Mesothelial cell of epicardium (in vitro differentiated cells): Measurements from ENCODE around the gene TSPAN18. TPM values are rescaled to one million over a fixed set of nuclear protein-coding genes. Genes with fewer than 3 reads are reported as not detected.

Source experiments
- DNase-seq, 2 experiments: peaks; one replicate each; pipeline ENCODE4 v3.0.0; 2021; ENCODE audit warnings: low spot score in 2 of 2; ENCODE audit not compliant: unreplicated experiment in 2 of 2
- H3K27ac Mint-ChIP-seq: 2 replicates; pipeline ENCODE4 v1.8.0; 2021; ENCODE audit warnings: mixed read lengths
- H3K27me3 Mint-ChIP-seq: 2 replicates; pipeline ENCODE4 v1.8.0; 2021; ENCODE audit warnings: low read depth, mixed read lengths
- H3K36me3 Mint-ChIP-seq: 2 replicates; pipeline ENCODE4 v1.8.0; 2021; ENCODE audit warnings: mixed read lengths
- H3K4me1 Mint-ChIP-seq: 2 replicates; pipeline ENCODE4 v1.8.0; 2021; ENCODE audit warnings: mixed read lengths
- H3K4me3 Mint-ChIP-seq: 2 replicates; pipeline ENCODE4 v1.8.0; 2021; ENCODE audit warnings: mild to moderate bottlenecking, moderate library complexity, mixed read lengths
- H3K9me3 Mint-ChIP-seq: 2 replicates; pipeline ENCODE4 v1.8.0; 2021; ENCODE audit warnings: mixed read lengths
- total RNA-seq: library from RNA; stranded (reverse); gene quantifications from 3 replicates; pipeline ENCODE4 v1.2.1, GENCODE V29; 2021
- TF ChIP-seq, protein P1 (sequence below): fragments of 200-600 bp; sonication (generic); IDR thresholded peaks from one replicate; pipeline ENCODE4 v1.5.0; 2021; ENCODE audit warnings: antibody characterized with exemption; ENCODE audit not compliant: unreplicated experiment

Gene TSPAN18
- total RNA-seq, 1 donor from 2014 or later, result 47.4 TPM

DNA sequence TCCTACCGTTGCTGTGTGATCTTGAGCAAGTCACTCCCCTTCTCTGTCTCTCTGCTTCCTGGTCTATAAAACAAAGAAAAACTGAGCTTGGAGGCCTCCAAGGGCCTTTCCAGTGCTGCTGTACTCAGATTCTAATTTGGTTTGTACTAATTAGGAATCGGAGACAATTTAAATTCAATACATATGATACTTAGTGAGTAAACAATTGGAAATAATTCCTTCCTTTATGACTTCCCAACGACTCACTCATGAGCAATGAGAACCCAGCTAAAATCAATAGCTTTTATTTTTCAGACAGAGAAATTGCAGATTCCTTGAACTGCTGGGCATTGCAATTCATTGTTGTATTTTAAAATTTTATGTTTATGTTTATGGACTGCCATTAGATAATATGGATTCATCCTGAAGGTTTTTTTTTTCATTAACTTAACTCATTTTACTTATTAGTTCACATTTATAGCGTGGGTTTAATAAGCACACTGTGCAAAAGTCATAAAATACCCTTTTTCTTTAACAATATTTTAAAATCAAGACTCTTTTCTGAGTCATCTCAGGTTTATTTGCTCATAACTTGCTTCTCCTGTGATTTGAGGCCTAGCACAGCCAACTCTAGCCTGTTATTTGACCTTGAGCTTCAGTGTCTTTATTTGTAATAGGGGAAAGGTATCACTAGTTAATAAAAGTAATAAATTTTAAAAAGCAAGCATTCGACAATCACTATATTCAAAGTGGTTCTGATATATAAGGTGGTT is 128.2 kb downstream of the TSPAN18 start:
- DNase-seq, result no peak
- Mint-ChIP-seq H3K27ac (no peak overlapping the region), H3K27me3 (no peaks in the 10 kb centered on the region), H3K36me3 (no peaks in the 10 kb centered on the region), H3K9me3 (no peaks in the 10 kb centered on the region), H3K4me1 (peaks cover 8% of the 10 kb centered on the region), H3K4me3 (no peak overlapping the region)
- TF ChIP-seq, protein P1, sequence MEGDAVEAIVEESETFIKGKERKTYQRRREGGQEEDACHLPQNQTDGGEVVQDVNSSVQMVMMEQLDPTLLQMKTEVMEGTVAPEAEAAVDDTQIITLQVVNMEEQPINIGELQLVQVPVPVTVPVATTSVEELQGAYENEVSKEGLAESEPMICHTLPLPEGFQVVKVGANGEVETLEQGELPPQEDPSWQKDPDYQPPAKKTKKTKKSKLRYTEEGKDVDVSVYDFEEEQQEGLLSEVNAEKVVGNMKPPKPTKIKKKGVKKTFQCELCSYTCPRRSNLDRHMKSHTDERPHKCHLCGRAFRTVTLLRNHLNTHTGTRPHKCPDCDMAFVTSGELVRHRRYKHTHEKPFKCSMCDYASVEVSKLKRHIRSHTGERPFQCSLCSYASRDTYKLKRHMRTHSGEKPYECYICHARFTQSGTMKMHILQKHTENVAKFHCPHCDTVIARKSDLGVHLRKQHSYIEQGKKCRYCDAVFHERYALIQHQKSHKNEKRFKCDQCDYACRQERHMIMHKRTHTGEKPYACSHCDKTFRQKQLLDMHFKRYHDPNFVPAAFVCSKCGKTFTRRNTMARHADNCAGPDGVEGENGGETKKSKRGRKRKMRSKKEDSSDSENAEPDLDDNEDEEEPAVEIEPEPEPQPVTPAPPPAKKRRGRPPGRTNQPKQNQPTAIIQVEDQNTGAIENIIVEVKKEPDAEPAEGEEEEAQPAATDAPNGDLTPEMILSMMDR, result no peak

DNA sequence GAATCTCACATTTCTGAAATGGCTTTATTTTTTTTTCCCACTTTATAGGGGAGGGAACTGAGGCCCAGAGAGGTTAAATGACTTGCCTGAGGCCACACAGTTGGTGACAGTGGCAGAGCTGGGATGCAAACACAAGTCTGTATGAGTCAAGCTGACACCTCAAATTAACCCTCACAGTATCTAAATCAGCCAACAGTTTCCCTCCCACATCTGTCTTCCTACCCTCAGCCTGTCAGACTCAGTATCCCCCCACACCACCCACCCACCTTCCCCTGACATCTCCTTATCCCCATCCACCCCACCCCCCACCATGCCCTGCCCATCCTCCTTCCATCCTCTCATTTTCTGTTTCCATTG is 128.7 kb downstream of the TSPAN18 start:
- H3K27ac Mint-ChIP-seq, result no peak overlapping the region
- H3K9me3 Mint-ChIP-seq, result no peaks in the 10 kb centered on the region
- no peaks in the 10 kb centered on the region for H3K27me3 Mint-ChIP-seq
- H3K4me1 Mint-ChIP-seq, result peaks cover 8% of the 10 kb centered on the region
- DNase-seq, result no peak
- TF ChIP-seq, protein P1, result no peak
- no peaks in the 10 kb centered on the region for H3K36me3 Mint-ChIP-seq
- no peak overlapping the region for H3K4me3 Mint-ChIP-seq

DNA sequence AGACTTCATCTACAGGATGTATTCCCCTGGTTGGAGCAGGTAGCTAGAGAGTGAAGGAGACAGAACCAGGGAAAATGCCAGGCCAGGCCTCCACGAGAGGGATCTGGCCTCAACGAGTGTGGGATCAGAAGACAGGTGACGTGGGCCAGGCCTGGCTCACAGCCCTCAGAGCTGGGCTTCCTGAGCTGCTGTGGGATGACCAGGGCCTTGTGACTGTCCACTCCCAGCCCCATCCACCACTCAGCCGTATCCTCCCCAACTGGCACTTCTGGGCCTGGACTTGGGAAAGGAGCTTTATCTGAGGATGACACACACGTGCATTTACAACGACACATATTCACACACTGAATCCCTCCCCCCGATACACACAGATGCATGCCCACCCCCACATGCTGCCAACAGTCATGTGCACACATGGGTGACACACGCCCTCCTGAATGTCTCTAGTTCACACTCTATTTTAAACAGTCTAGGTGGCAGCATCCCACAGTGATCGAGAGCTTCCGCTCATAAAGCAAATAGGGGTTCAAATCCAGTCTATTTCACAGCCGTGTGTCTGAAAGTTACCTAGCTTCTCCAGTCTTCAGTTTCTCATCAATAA is 130.8 kb downstream of the TSPAN18 start:
- Mint-ChIP-seq H3K4me1 (peaks cover 20% of the 10 kb centered on the region), H3K27me3 (no peaks in the 10 kb centered on the region)

DNA sequence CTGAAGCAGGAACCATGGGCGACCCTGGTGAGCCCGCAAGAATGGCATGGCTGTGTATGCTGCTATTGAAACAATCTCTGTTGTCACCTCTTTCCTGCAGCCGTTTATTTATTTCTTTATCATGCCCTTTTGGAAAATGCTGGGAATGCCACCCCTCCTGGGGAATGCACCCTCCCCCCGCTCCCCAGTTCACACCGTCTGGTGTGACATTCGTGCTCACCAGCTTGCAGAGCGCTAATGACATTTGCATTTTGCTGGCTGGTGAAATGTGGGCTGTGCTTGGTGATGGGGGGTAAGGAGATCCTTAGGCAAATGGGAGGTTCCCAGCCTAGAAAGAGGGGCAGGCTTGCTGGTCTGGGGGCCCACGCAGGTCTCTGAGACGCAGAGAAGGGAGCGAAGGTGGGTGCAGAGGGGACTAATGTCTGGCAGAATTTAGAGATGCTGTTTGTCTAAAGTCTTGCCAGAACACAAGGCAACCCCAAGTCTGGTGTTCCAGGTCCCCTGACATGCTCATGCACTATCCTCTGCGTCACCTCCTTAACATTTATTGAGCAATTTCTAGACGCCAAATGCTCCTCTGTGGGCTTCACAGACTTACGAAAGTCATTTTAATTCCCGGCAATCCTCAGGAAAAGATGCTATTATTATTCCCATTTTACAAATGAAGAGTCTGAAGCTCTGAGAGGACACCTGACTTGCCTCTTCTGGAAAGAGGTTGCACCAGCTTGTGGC is 132.2 kb downstream of the TSPAN18 start:
- no peaks in the 10 kb centered on the region for H3K36me3 Mint-ChIP-seq
- no peak overlapping the region for H3K4me3 Mint-ChIP-seq
- no peaks in the 10 kb centered on the region for H3K9me3 Mint-ChIP-seq
- no peak for DNase-seq
- TF ChIP-seq, protein P1, result no peak
- peaks cover 20% of the 10 kb centered on the region for H3K4me1 Mint-ChIP-seq
- H3K27ac Mint-ChIP-seq, result no peak overlapping the region
- no peaks in the 10 kb centered on the region for H3K27me3 Mint-ChIP-seq

More for the DNA sequence above, 130.8 kb downstream of the TSPAN18 start:
- Mint-ChIP-seq H3K4me3 (no peak overlapping the region), H3K36me3 (no peaks in the 10 kb centered on the region), H3K27ac (no peak overlapping the region), H3K9me3 (no peaks in the 10 kb centered on the region)
- DNase-seq, result no peak
- TF ChIP-seq, protein P1, result no peak

DNA sequence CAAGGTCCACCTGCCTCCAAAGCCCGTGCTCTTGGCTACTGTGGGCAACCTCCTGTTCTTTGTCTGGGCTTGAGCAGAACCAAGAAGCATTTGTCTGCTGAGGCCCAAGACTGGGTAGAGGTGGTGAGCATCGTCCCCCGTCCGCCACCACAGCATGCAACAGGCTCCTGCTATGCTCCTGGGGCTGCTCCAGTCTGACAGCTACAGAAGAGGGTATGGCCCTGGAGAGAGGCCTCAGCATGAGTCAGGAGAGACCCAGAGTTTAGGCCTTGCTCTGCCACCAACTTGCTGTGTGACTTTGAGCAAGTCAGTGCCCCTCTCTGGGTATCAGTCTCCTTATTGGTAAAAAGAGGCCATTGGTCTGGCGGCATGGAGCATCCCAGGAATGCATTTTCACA is 132.8 kb downstream of the TSPAN18 start:
- Mint-ChIP-seq H3K36me3 (no peaks in the 10 kb centered on the region), H3K4me1 (peaks cover 20% of the 10 kb centered on the region), H3K27ac (no peak overlapping the region), H3K4me3 (no peak overlapping the region), H3K27me3 (no peaks in the 10 kb centered on the region), H3K9me3 (no peaks in the 10 kb centered on the region)
- no peak for DNase-seq
- TF ChIP-seq, protein P1, result no peak
